K562 (cell line): ENCODE results near the gene RRP7A. TPM values are rescaled to one million over a fixed set of nuclear protein-coding genes. Genes with fewer than 3 reads are reported as not detected.

Experiments
- LEF1 ChIP-seq: fragments of 450-650 bp; IDR thresholded peaks from 2 replicates; pipeline ENCODE4 v1.6.1; 2016; ENCODE audit warnings: mild to moderate bottlenecking
- PHB2 ChIP-seq: fragments of 450-650 bp; IDR thresholded peaks from 2 replicates; pipeline ENCODE4 v1.6.1; 2017; ENCODE audit warnings: low read depth
- REST ChIP-seq, 2 experiments: fragments of 450-650 bp; formaldehyde crosslinking in 1 of 2; IDR thresholded peaks; 2 replicates each; pipeline versions ENCODE4 v1.4.0 to v1.6.1; 2014 to 2020; ENCODE audit warnings: mild to moderate bottlenecking in 2 of 2, borderline replicate concordance in 1 of 2, low read depth in 1 of 2
- TSC22D4 ChIP-seq: fragments of 450-650 bp; IDR thresholded peaks from 2 replicates; pipeline ENCODE4 v1.6.1; 2016; ENCODE audit warnings: missing genetic modification characterization, missing biosample characterization, control low read depth
- ZNF324 ChIP-seq: fragments of 250-450 bp; sonication (Bioruptor Pico); IDR thresholded peaks from 2 replicates; pipeline ENCODE4 v1.4.0; 2020; ENCODE audit warnings: mild to moderate bottlenecking
- ZNF75A ChIP-seq: fragments of 450-650 bp; formaldehyde crosslinking; IDR thresholded peaks from 2 replicates; pipeline ENCODE4 v1.4.0; 2020; ENCODE audit warnings: mild to moderate bottlenecking
- polyA plus RNA-seq, 8 experiments: library from polyadenylated mRNA; depleted of rRNA in 4 of 8; stranded (reverse) in 5 of 8; unstranded in 3 of 8; fragments of >200 nt; fragmentation: Nextera tagmentation in 2 of 8; fragmentation: Illumina TruSeq in 1 of 8; extraction: Ambion mirVana in 2 of 8; extraction: Trizol in 1 of 8; gene quantifications; 2 replicates each; pipeline versions ENCODE4 v1.2.1 to v1.2.3, GENCODE V29; 2011 to 2014; ENCODE audit warnings: inconsistent platforms in 1 of 8, missing spikeins in 1 of 8
- total RNA-seq, 7 experiments: library from RNA; depleted of rRNA in 6 of 7; stranded (reverse); fragments of >200 nt in 6 of 7; fragmentation: Illumina TruSeq in 2 of 7; extraction: Trizol in 2 of 7; gene quantifications; 2 replicates each; pipeline versions ENCODE4 v1.2.1 to v1.2.3, GENCODE V29; 2011 to 2021; ENCODE audit warnings: low replicate concordance in 1 of 7
- TF ChIP-seq, protein P1 (sequence below): sonication (generic); formaldehyde crosslinking; IDR thresholded peaks from 2 replicates; pipeline ENCODE4 v1.8.0; 2022; ENCODE audit warnings: mild to moderate bottlenecking, missing genetic modification reagents
- TF ChIP-seq, protein P2 (sequence below): IDR thresholded peaks from 2 replicates; pipeline ENCODE4 v1.6.1; 2011; ENCODE audit warnings: borderline replicate concordance, low read depth, mild to moderate bottlenecking, moderate library complexity, low read length; ENCODE audit not compliant: insufficient read depth, poor library complexity, severe bottlenecking

The RRP7A gene
- total and polyA plus RNA-seq, 9 of the 15 experiments (the other 6 are each of a cell fraction or from before 2014, with no cell fraction given) = 3.4 to 74.1 (median 40.3) TPM

GRCh38 chr22:42473484-42474193 is 46.0 kb downstream of the RRP7A start (continued):
- TF ChIP-seq REST (IDR thresholded peaks at IDR 0.05; ENCODE audit: borderline replicate concordance) (peak; percentile 30; the same call in 1 of the 2 replicates), REST (CRISPR knock-in tag; IDR thresholded peaks at IDR 0.05; ENCODE audit: low read depth) (no peak), ZNF324 (CRISPR knock-in tag) (no peak), LEF1 (no peak), PHB2 (no peak), TSC22D4 (tag) (no peak), ZNF75A (CRISPR knock-in tag) (no peak)
- TF ChIP-seq, protein P1, sequence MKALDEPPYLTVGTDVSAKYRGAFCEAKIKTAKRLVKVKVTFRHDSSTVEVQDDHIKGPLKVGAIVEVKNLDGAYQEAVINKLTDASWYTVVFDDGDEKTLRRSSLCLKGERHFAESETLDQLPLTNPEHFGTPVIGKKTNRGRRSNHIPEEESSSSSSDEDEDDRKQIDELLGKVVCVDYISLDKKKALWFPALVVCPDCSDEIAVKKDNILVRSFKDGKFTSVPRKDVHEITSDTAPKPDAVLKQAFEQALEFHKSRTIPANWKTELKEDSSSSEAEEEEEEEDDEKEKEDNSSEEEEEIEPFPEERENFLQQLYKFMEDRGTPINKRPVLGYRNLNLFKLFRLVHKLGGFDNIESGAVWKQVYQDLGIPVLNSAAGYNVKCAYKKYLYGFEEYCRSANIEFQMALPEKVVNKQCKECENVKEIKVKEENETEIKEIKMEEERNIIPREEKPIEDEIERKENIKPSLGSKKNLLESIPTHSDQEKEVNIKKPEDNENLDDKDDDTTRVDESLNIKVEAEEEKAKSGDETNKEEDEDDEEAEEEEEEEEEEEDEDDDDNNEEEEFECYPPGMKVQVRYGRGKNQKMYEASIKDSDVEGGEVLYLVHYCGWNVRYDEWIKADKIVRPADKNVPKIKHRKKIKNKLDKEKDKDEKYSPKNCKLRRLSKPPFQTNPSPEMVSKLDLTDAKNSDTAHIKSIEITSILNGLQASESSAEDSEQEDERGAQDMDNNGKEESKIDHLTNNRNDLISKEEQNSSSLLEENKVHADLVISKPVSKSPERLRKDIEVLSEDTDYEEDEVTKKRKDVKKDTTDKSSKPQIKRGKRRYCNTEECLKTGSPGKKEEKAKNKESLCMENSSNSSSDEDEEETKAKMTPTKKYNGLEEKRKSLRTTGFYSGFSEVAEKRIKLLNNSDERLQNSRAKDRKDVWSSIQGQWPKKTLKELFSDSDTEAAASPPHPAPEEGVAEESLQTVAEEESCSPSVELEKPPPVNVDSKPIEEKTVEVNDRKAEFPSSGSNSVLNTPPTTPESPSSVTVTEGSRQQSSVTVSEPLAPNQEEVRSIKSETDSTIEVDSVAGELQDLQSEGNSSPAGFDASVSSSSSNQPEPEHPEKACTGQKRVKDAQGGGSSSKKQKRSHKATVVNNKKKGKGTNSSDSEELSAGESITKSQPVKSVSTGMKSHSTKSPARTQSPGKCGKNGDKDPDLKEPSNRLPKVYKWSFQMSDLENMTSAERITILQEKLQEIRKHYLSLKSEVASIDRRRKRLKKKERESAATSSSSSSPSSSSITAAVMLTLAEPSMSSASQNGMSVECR = no peak
- TF ChIP-seq, protein P2, sequence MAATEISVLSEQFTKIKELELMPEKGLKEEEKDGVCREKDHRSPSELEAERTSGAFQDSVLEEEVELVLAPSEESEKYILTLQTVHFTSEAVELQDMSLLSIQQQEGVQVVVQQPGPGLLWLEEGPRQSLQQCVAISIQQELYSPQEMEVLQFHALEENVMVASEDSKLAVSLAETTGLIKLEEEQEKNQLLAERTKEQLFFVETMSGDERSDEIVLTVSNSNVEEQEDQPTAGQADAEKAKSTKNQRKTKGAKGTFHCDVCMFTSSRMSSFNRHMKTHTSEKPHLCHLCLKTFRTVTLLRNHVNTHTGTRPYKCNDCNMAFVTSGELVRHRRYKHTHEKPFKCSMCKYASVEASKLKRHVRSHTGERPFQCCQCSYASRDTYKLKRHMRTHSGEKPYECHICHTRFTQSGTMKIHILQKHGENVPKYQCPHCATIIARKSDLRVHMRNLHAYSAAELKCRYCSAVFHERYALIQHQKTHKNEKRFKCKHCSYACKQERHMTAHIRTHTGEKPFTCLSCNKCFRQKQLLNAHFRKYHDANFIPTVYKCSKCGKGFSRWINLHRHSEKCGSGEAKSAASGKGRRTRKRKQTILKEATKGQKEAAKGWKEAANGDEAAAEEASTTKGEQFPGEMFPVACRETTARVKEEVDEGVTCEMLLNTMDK = peak; percentile 58
- TF ChIP-seq, all 486 proteins: peak for 16
